Vagina (tissue), 2 donors: Measurements from ENCODE around the gene MYO1D.

ENCODE experiments used
- CTCF ChIP-seq, 3 experiments: fragments of 450-650 bp in 2 of 3; fragments of 200-600 bp in 1 of 3; sonication (generic) in 1 of 3; IDR thresholded peaks; one replicate each; pipeline ENCODE4 v1.5.1; 2017 to 2019; ENCODE audit warnings: antibody characterized with exemption in 3 of 3, mild to moderate bottlenecking in 2 of 3, moderate library complexity in 2 of 3
- POLR2A ChIP-seq, 2 donors: fragments of 450-650 bp; IDR thresholded peaks; one replicate each; pipeline ENCODE4 v1.6.1; 2017; ENCODE audit warnings: antibody characterized with exemption in 2 of 2, mild to moderate bottlenecking in 2 of 2, moderate library complexity in 2 of 2

- TF ChIP-seq CTCF (IDR thresholded peaks at IDR 0.05), result no peak
- no peak for TF ChIP-seq POLR2A (IDR thresholded peaks at IDR 0.05)
Observed at GRCh38 chr17:32824334-32824733, 52.6 kb downstream of the MYO1D start.
